Measurements from ENCODE around the gene FCRLA. TPM values are rescaled to one million over a fixed set of nuclear protein-coding genes. Genes with fewer than 3 reads are reported as not detected.

Gene FCRLA
- total and polyA plus RNA-seq, 9 donors = 0.06 to 0.80 (median 0.36) TPM; not detected in 5

GRCh38 chr1:161718559-161719324 is 11.7 kb downstream of the FCRLA start:
- Histone ChIP-seq H3K4me1 (ENCODE audit: insufficient read depth) (no peaks in the 10 kb centered on the region), H3K4me3 (no peak overlapping the region), H3K27me3 (no peaks in the 10 kb centered on the region), H3K27ac (no peak overlapping the region), H3K9me3 (no peaks in the 10 kb centered on the region), H3K36me3 (no peaks in the 10 kb centered on the region)
- WGBS, 3 donors = 75 to 82% (median 77%) methylated on average over 8 of the region's 8 CpGs
- TF ChIP-seq POLR2A (IDR thresholded peaks at IDR 0.05) (no peak), EP300 (IDR thresholded peaks at IDR 0.05) (no peak), CTCF (IDR thresholded peaks at IDR 0.05) (no peak)
- intact Hi-C loops (cut with DNase I) = no loop called here
- DNase-seq = no peak

GRCh38 chr1:161719325-161719611 is 12.2 kb downstream of the FCRLA start:
- Histone ChIP-seq H3K27ac (no peak overlapping the region), H3K27me3 (no peaks in the 10 kb centered on the region), H3K4me3 (no peak overlapping the region), H3K36me3 (no peaks in the 10 kb centered on the region), H3K4me1 (ENCODE audit: insufficient read depth) (no peaks in the 10 kb centered on the region), H3K9me3 (no peaks in the 10 kb centered on the region)
- no peak for TF ChIP-seq CTCF (IDR thresholded peaks at IDR 0.05)
- no peak for TF ChIP-seq POLR2A (IDR thresholded peaks at IDR 0.05)
- no peak for TF ChIP-seq EP300 (IDR thresholded peaks at IDR 0.05)
- intact Hi-C loops (cut with DNase I) = no loop called here
- DNase-seq = no peak
- 93 to 100% (median 98%) methylated on average over 1 of the region's 1 CpG for WGBS, 3 donors

GRCh38 chr1:161720422-161720821 is 13.4 kb downstream of the FCRLA start:
- Histone ChIP-seq H3K4me1 (ENCODE audit: insufficient read depth) (no peaks in the 10 kb centered on the region), H3K4me3 (no peak overlapping the region), H3K9me3 (no peaks in the 10 kb centered on the region), H3K27ac (no peak overlapping the region), H3K36me3 (no peaks in the 10 kb centered on the region), H3K27me3 (no peaks in the 10 kb centered on the region)
- WGBS, 3 donors = 75 to 91% (median 87%) methylated on average over 1 of the region's 1 CpG
- DNase-seq = no peak
- TF ChIP-seq CTCF (IDR thresholded peaks at IDR 0.05) = no peak
- no peak for TF ChIP-seq POLR2A (IDR thresholded peaks at IDR 0.05)
- no peak for TF ChIP-seq EP300 (IDR thresholded peaks at IDR 0.05)
- intact Hi-C loops (cut with DNase I) = no loop called here

GRCh38 chr1:161720956-161721737 is 14.1 kb downstream of the FCRLA start, which contains the start of gene FCRLB:
FCRLB (plus strand) TSS chr1:161721544; CDS start chr1:161722673, 1,129 bp downstream.
- DNase-seq = no peak
- no peaks in the 10 kb centered on the region for H3K36me3 ChIP-seq
- no peaks in the 10 kb centered on the region for H3K27me3 ChIP-seq
- no peak within 1 kb of the TSS for H3K4me3 ChIP-seq
- WGBS, 3 donors = 29 to 56% (median 54%) methylated on average over 4 of the region's 4 CpGs
- H3K4me1 ChIP-seq (ENCODE audit: insufficient read depth) = peaks cover 3% of the 10 kb centered on the region
- no peaks in the 10 kb centered on the region for H3K9me3 ChIP-seq
- intact Hi-C loops (cut with DNase I) = no loop called here
- TF ChIP-seq POLR2A (IDR thresholded peaks at IDR 0.05) (no peak), CTCF (IDR thresholded peaks at IDR 0.05) (no peak), EP300 (IDR thresholded peaks at IDR 0.05) (no peak)
- no peak within 1 kb of the TSS for H3K27ac ChIP-seq
